Liver (tissue), 9 donors: ENCODE measurements around the gene RFNG. TPM values are rescaled to one million over a fixed set of nuclear protein-coding genes. Genes with fewer than 3 reads are reported as not detected.

Experiments
- DNase-seq: peaks from one replicate; pipeline ENCODE4 v3.0.0-alpha.2; 2017; ENCODE audit warnings: low spot score
- H3K27ac ChIP-seq, 2 donors: one replicate each; pipeline ENCODE4 v1.7.0; 2013; ENCODE audit warnings: inconsistent platforms in 2 of 2, low read length in 2 of 2, control low read depth in 1 of 2, low read depth in 1 of 2, mild to moderate bottlenecking in 1 of 2
- H3K27me3 ChIP-seq, 4 donors: one replicate each; pipeline versions ENCODE4 v1.6.1 to v1.7.0; 2013; ENCODE audit warnings: low read length in 3 of 4, inconsistent platforms in 1 of 4, mild to moderate bottlenecking in 1 of 4, moderate library complexity in 1 of 4; ENCODE audit not compliant: control insufficient read depth in 4 of 4, insufficient read depth in 4 of 4
- H3K36me3 ChIP-seq, 4 donors: one replicate each; pipeline versions ENCODE4 v1.6.1 to v1.7.0; 2013; ENCODE audit warnings: low read length in 3 of 4, mild to moderate bottlenecking in 3 of 4, low read depth in 1 of 4, moderate library complexity in 1 of 4; ENCODE audit not compliant: control insufficient read depth in 4 of 4, insufficient read depth in 3 of 4
- H3K4me1 ChIP-seq, 4 donors: one replicate each; pipeline versions ENCODE4 v1.6.1 to v1.7.0; 2013; ENCODE audit warnings: low read length in 3 of 4, mild to moderate bottlenecking in 3 of 4, moderate library complexity in 1 of 4; ENCODE audit not compliant: control insufficient read depth in 4 of 4, insufficient read depth in 4 of 4
- H3K4me3 ChIP-seq, 3 donors: one replicate each; pipeline versions ENCODE4 v1.6.1 to v1.7.0; 2013; ENCODE audit warnings: low read length in 3 of 3, control low read depth in 1 of 3, low read depth in 1 of 3, mild to moderate bottlenecking in 1 of 3
- H3K9ac ChIP-seq, 2 donors: one replicate each; pipeline ENCODE4 v1.7.0; 2013; ENCODE audit warnings: low read length in 2 of 2, mild to moderate bottlenecking in 2 of 2, moderate library complexity in 2 of 2, control low read depth in 1 of 2, low read depth in 1 of 2
- H3K9me3 ChIP-seq, 4 donors: one replicate each; pipeline versions ENCODE4 v1.6.1 to v1.7.0; 2013; ENCODE audit warnings: low read length in 3 of 4; ENCODE audit not compliant: control insufficient read depth in 4 of 4
- ATF3 ChIP-seq: IDR thresholded peaks from 2 replicates; pipeline ENCODE4 v1.6.1; 2016; ENCODE audit warnings: antibody characterized with exemption
- CTCF ChIP-seq: fragments of 150-350 bp; IDR thresholded peaks from 2 replicates; pipeline ENCODE4 v1.5.1; 2017; ENCODE audit warnings: improper control_type of control experiment, low read depth, low read length; ENCODE audit not compliant: missing input control
- EGR1 ChIP-seq, 2 donors: IDR thresholded peaks; 2 replicates each; pipeline ENCODE4 v1.6.1; 2016 to 2018; ENCODE audit warnings: antibody characterized with exemption in 2 of 2, low read depth in 2 of 2
- FOXA1 ChIP-seq: IDR thresholded peaks from 2 replicates; pipeline ENCODE4 v1.6.1; 2016; ENCODE audit warnings: antibody characterized with exemption
- HNF4A ChIP-seq, 2 donors: conservative IDR thresholded peaks; 2 replicates each; pipeline ENCODE4 v1.6.1; 2016; ENCODE audit warnings: antibody characterized with exemption in 2 of 2, mild to moderate bottlenecking in 2 of 2
- HNF4G ChIP-seq: IDR thresholded peaks from 2 replicates; pipeline ENCODE4 v1.6.1; 2016; ENCODE audit warnings: antibody characterized with exemption
- JUND ChIP-seq, 2 donors: IDR thresholded peaks; 2 replicates each; pipeline ENCODE4 v1.6.1; 2016; ENCODE audit warnings: antibody characterized with exemption in 2 of 2
- NR2F2 ChIP-seq: IDR thresholded peaks from 2 replicates; pipeline ENCODE4 v1.6.1; 2016; ENCODE audit warnings: antibody characterized with exemption
- RXRA ChIP-seq, 2 donors: IDR thresholded peaks; 2 replicates each; pipeline ENCODE4 v1.6.1; 2017 to 2018; ENCODE audit warnings: antibody characterized with exemption in 2 of 2, mild to moderate bottlenecking in 1 of 2
- SP1 ChIP-seq: IDR thresholded peaks from 2 replicates; pipeline ENCODE4 v1.6.1; 2018; ENCODE audit warnings: antibody characterized with exemption, mild to moderate bottlenecking
- TAF1 ChIP-seq: conservative IDR thresholded peaks from 2 replicates; pipeline ENCODE4 v1.6.1; 2016; ENCODE audit warnings: antibody characterized with exemption, mild to moderate bottlenecking
- ZBTB33 ChIP-seq: IDR thresholded peaks from 2 replicates; pipeline ENCODE4 v1.6.1; 2016; ENCODE audit warnings: antibody characterized with exemption
- WGBS: extraction: QIAGEN DNeasy Blood & Tissue Kit; methylation state at CpG from one replicate; pipeline ENCODE4 v1.1.7; 2013; 5-methylcytosine and 5-hydroxymethylcytosine counted together
- polyA plus RNA-seq, 2 donors: library from polyadenylated mRNA; stranded (reverse) in 1 of 2; unstranded in 1 of 2; fragments of 200-250 nt in 1 of 2; fragments of >200 nt in 1 of 2; fragmentation: Nextera tagmentation in 1 of 2; extraction: Ambion mirVana in 1 of 2; gene quantifications; one replicate each; pipeline versions ENCODE4 v1.2.1 to v1.2.3, GENCODE V29; 2013 to 2015
- total RNA-seq, 2 donors: library from RNA; depleted of rRNA; stranded (reverse); fragments of >200 nt; gene quantifications; one replicate each; pipeline ENCODE4 v1.2.3, GENCODE V29; 2014
- donor health status: healthy.
- donor health status: healthy.
- donor health status: healthy.
- donor health status: healthy.
- donor health status: healthy.

RFNG gene
- total and polyA plus RNA-seq, 4 donors = 15.0 to 36.0 (median 23.4) TPM

- Histone ChIP-seq H3K9ac (no peak overlapping the region), H3K27me3 (no peaks in the 10 kb centered on the region), H3K36me3 (peaks cover 33 to 87% (median 61%) of the 10 kb centered on the region in 4 donors), H3K27ac (no peak overlapping the region), H3K4me1 (peaks cover 0 to 27% (median 10%) of the 10 kb centered on the region in 4 donors), H3K9me3 (no peaks in the 10 kb centered on the region), H3K4me3 (no peak overlapping the region)
- WGBS = 91% methylated on average over 25 of the region's 25 CpGs
- no peak for DNase-seq
- TF ChIP-seq HNF4A (conservative IDR thresholded peaks at IDR 0.05) (no peak), TAF1 (no peak), JUND (IDR thresholded peaks at IDR 0.05) (no peak), SP1 (no peak)
Observed at GRCh38 chr17:82085931-82086764, 34.5 kb upstream of the RFNG start.

- 85% methylated on average over 49 of the region's 49 CpGs for WGBS
- Histone ChIP-seq H3K4me3 (no peak overlapping the region), H3K27me3 (no peaks in the 10 kb centered on the region), H3K9ac (no peak overlapping the region), H3K27ac (no peak overlapping the region), H3K9me3 (no peaks in the 10 kb centered on the region), H3K4me1 (peaks cover 0 to 27% (median 7%) of the 10 kb centered on the region in 4 donors), H3K36me3 (peaks cover 39 to 88% (median 63%) of the 10 kb centered on the region in 4 donors)
- DNase-seq = no peak
- no peak for TF ChIP-seq TAF1
- no peak for TF ChIP-seq EGR1 (IDR thresholded peaks at IDR 0.05; ENCODE audit: low read depth in 2 of 2)
- no peak for TF ChIP-seq NR2F2
- TF ChIP-seq CTCF = no peak
- no peak for TF ChIP-seq ATF3
- TF ChIP-seq RXRA (IDR thresholded peaks at IDR 0.05) = no peak
- no peak for TF ChIP-seq HNF4G
- TF ChIP-seq ZBTB33 = no peak
- no peak for TF ChIP-seq FOXA1
Observed at GRCh38 chr17:82085031-82085861, 33.6 kb upstream of the RFNG start.
